ENCODE measurements around the gene UBE2QL1.
A peak's percentile ranks its signal among the peaks of the same experiment; 100 is the strongest.

Gene UBE2QL1

DNA sequence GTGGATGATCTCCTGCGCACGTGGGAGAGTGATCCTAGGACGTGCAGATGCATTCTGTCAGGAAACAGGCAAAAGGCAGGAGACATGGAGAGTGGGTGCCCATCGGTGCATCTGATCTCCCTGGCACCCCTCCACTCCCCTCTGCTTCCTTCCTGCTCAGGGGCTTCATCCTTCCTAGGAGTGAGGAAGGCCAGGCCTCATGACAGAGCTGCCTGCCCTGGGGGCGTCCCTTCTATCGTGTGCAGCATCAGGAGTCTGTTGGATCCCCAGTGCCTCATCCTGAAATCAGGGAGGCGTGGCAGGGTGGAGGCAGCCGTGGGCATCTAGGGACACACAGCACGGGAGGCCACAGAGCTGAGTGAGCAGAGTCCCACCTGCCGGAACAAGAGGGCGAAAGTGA lies 30.1 kb downstream of the UBE2QL1 start:
- TF ChIP-seq CTCF (IDR thresholded peaks at IDR 0.05; ENCODE audit: extremely low read depth, missing control alignments) = no peak
- DNase-seq (ENCODE audit: low spot score) = no peak

- no peak for TF ChIP-seq CTCF (IDR thresholded peaks at IDR 0.05; ENCODE audit: extremely low read depth, missing control alignments)
- DNase-seq (ENCODE audit: low spot score) = peak; percentile 53
These were observed 31.7 kb downstream of the UBE2QL1 start for GRCh38 chr5:6480133-6481051.

DNA sequence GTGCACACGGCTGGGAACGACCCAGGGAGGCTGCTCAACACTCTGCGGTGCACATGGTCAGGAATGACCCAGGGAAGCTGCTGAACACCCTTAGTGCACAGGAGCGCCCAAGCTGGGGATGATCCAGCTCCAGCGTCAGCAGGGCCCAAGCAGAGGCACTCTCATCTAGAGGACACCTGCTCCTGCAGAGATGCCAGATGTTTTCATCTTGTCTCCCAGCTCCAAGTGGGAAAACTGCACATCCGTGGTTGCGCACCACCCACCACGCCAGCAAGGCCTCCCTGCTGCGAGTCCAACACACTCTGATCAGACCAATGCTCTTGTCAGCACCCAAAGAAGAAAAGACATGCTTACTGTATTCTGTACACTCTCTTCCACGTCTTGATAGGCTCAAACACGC lies 34.1 kb downstream of the UBE2QL1 start:
- no peak for DNase-seq (ENCODE audit: low spot score)
- no peak for TF ChIP-seq CTCF (IDR thresholded peaks at IDR 0.05; ENCODE audit: extremely low read depth, missing control alignments)

DNA sequence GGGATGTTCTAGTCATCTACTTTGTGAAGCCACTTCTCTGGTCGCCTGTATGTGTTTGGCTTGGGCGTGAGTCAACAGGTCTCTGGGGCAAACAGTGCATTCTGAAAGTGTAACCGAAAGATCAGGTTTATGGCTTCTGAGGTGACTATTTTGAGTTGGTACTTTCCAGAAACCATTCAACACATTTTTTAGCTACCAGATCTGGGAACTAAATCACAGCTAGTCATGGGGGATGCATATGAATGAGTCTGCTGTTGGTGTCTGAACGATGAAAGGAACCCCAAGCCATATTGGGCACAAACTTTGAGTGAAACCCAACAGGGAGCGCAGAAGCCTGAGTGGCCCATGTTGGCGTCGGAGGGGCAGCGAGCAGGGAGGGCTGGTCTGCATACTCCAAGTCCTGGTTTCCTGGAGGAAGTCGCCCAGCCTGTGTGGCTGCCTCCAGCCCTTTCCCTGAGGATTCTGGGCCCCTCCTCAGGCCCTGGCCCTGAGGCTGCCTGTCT lies 35.3 kb downstream of the UBE2QL1 start:
- peak; percentile 81 for DNase-seq (ENCODE audit: low spot score)
- no peak for TF ChIP-seq CTCF (IDR thresholded peaks at IDR 0.05; ENCODE audit: extremely low read depth, missing control alignments)

- no peak for DNase-seq (ENCODE audit: low spot score)
- TF ChIP-seq CTCF (IDR thresholded peaks at IDR 0.05; ENCODE audit: extremely low read depth, missing control alignments) = no peak
These were observed 35.8 kb downstream of the UBE2QL1 start for GRCh38 chr5:6484446-6484845.

DNA sequence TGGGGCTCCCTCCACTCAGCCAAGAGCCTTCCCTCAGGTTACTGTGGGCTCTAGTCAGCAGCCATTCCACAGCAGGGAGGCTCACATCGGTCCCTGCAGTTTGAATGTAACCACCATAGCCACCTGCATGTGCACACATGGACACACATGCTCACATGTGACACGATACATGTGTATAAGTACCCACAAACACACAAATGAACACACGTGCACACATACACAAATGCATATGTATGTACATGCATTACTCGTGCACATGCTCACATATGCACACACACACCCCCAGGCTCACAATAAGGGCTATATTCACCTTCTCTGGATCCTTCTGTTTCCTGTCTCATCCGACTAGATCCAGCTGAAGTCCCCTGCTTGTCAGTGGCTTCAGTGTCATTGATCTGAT lies 36.2 kb downstream of the UBE2QL1 start:
- no peak for TF ChIP-seq CTCF (IDR thresholded peaks at IDR 0.05; ENCODE audit: extremely low read depth, missing control alignments)
- no peak for DNase-seq (ENCODE audit: low spot score)

GRCh38 chr5:6485441-6485840 lies 36.8 kb downstream of the UBE2QL1 start:
- DNase-seq (ENCODE audit: low spot score) = no peak

More at GRCh38 chr5:6485441-6485840, 36.8 kb downstream of the UBE2QL1 start:
- TF ChIP-seq CTCF (IDR thresholded peaks at IDR 0.05; ENCODE audit: extremely low read depth, missing control alignments) = no peak

Data from GM20000 (cell line).